H1 (cell line): ENCODE data around the gene RNF214. TPM values are rescaled to one million over a fixed set of nuclear protein-coding genes. Genes with fewer than 3 reads are reported as not detected.

Experiments
- CTBP2 ChIP-seq: IDR thresholded peaks from 2 replicates; pipeline ENCODE4 v1.7.0; 2011; ENCODE audit warnings: borderline replicate concordance, mild to moderate bottlenecking, moderate library complexity, mixed read lengths, low read length; ENCODE audit not compliant: insufficient read depth, insufficient read length
- polyA plus RNA-seq, 7 experiments: library from polyadenylated mRNA; depleted of rRNA in 3 of 7; stranded (reverse) in 5 of 7; unstranded in 2 of 7; fragments of >200 nt in 5 of 7; fragments of 200-250 nt in 2 of 7; gene quantifications; 1 replicate in 5 of 7; 2 replicates in 1 of 7; 4 replicates in 1 of 7; pipeline versions ENCODE4 v1.2.1 to v1.2.3, GENCODE V29; 2011 to 2013; ENCODE audit warnings: missing spikeins in 2 of 7, mixed read lengths in 2 of 7
- total RNA-seq: library from RNA; stranded (reverse); fragmentation: NEBNext Ultra II Directional; extraction: Animal tissue kit (Norgen Biotek cat#: 25700); gene quantifications from 2 replicates; pipeline ENCODE4 v1.2.1, GENCODE V29; 2021
- TF ChIP-seq, protein P1 (sequence below): IDR thresholded peaks from 2 replicates; pipeline ENCODE4 v1.6.1; 2012; ENCODE audit warnings: inconsistent platforms

Gene RNF214
- total and polyA plus RNA-seq, 2 of the 8 experiments (the other 6 are each of a cell fraction or from before 2014, with no cell fraction given) = 34.9 to 35.6 TPM

DNA sequence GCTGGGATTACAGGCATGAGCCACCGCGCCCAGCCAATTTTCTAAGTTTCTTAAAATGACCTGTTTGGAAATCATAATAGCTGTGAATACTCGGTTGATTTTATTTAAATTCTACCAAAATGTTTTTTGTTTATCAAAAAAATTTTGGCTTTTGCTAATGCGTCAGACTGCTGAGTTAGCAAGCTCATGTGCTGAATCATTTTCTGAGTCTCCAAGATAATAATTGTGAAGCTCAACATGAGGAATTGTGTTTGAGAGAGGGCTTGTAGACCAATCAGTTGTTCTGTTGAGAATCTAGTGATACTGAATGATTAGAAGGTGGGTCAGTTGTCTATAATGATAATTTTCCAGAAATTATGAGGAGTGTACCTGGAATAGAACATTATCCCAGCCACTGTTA is 15.9 kb downstream of the RNF214 start (continued):
- TF ChIP-seq CTBP2 = no peak
- TF ChIP-seq, protein P1, sequence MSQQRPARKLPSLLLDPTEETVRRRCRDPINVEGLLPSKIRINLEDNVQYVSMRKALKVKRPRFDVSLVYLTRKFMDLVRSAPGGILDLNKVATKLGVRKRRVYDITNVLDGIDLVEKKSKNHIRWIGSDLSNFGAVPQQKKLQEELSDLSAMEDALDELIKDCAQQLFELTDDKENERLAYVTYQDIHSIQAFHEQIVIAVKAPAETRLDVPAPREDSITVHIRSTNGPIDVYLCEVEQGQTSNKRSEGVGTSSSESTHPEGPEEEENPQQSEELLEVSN = no peak
